Measurements from ENCODE around the gene C6orf136. TPM values are rescaled to one million over a fixed set of nuclear protein-coding genes. Genes with fewer than 3 reads are reported as not detected.

The C6orf136 gene
- total and polyA plus RNA-seq, 9 of the 15 experiments (the other 6 are each of a cell fraction or from before 2014, with no cell fraction given), result 14.1 to 63.1 (median 18.4) TPM

DNA sequence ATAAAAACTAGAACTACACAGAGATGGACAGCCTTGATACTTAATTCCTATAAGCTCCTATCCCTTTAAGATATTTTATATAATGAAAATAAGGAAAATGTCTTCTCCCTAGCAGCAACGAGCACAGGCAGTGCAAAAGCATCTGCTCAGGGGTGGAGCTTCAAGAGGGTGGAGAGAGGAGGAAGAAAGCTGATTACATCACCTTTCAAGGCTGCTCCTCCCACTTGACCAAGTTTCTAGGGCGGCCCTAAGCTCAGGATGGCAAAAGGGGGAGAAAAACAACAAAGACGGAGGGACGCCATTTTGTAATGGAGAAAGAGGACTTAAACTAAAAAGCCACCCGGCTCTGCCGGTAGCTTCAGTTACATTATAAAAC lies 32.1 kb upstream of the C6orf136 start (continued):
- TF ChIP-seq, protein P1, sequence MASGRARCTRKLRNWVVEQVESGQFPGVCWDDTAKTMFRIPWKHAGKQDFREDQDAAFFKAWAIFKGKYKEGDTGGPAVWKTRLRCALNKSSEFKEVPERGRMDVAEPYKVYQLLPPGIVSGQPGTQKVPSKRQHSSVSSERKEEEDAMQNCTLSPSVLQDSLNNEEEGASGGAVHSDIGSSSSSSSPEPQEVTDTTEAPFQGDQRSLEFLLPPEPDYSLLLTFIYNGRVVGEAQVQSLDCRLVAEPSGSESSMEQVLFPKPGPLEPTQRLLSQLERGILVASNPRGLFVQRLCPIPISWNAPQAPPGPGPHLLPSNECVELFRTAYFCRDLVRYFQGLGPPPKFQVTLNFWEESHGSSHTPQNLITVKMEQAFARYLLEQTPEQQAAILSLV (tag; IDR thresholded peaks at IDR 0.05), result no peak
- TF ChIP-seq BACH1 (tag; IDR thresholded peaks at IDR 0.05) (peak; percentile 44), MCM5 (IDR thresholded peaks at IDR 0.05; ENCODE audit: low read depth) (no peak), TAF15 (IDR thresholded peaks at IDR 0.05; ENCODE audit: low read depth, low read length) (no peak), ZNF134 (CRISPR knock-in tag; conservative IDR thresholded peaks at IDR 0.05) (no peak), TAF1 (IDR thresholded peaks at IDR 0.05; ENCODE audit: control insufficient read depth, extremely low read depth, insufficient read depth, low read length, severe bottlenecking) (peak; percentile 88), MEIS2 (IDR thresholded peaks at IDR 0.05; ENCODE audit: partially characterized antibody) (no peak), NR4A1 (CRISPR knock-in tag; IDR thresholded peaks at IDR 0.05) (no peak), NR4A1 (tag; IDR thresholded peaks at IDR 0.05) (no peak), JUND (IDR thresholded peaks at IDR 0.05; ENCODE audit: borderline replicate concordance, low read depth, low read length) (peak; percentile 91), JUND (tag; IDR thresholded peaks at IDR 0.05; ENCODE audit: borderline replicate concordance, low read depth, low read length) (peak; percentile 91; the same call in 1 of the 3 replicates), RFX1 (IDR thresholded peaks at IDR 0.05) (no peak; the same call in 1 of the 2 replicates), KAT8 (IDR thresholded peaks at IDR 0.05; ENCODE audit: low read depth) (no peak), XRCC4 (IDR thresholded peaks at IDR 0.05; ENCODE audit: extremely low read depth, insufficient read depth, insufficient read length) (no peak), SOX6 (IDR thresholded peaks at IDR 0.05) (peak; percentile 19; the same call in 1 of the 2 replicates), ARHGAP35 (IDR thresholded peaks at IDR 0.05; ENCODE audit: partially characterized antibody) (no peak), NRF1 (conservative IDR thresholded peaks at IDR 0.05 in 1 of 2, IDR thresholded peaks at IDR 0.05 in 1 of 2) (peak; percentile 76 to 79), ZSCAN32 (CRISPR knock-in tag; IDR thresholded peaks at IDR 0.05) (peak; percentile 14; the same call in 1 of the 2 replicates), ELF1 (tag; IDR thresholded peaks at IDR 0.05) (no peak), ZC3H8 (IDR thresholded peaks at IDR 0.05) (no peak), DPF2 (IDR thresholded peaks at IDR 0.05) (peak; percentile 28; the same call in 1 of the 2 replicates), ARID1B (IDR thresholded peaks at IDR 0.05) (no peak), MED1 (CRISPR knock-in tag; IDR thresholded peaks at IDR 0.05; ENCODE audit: borderline replicate concordance) (no peak), CEBPB (tag; IDR thresholded peaks at IDR 0.05) (peak; percentile 93), ZNF224 (CRISPR knock-in tag; IDR thresholded peaks at IDR 0.05) (no peak), KLF1 (tag; IDR thresholded peaks at IDR 0.05) (no peak), SRF (CRISPR knock-in tag; IDR thresholded peaks at IDR 0.05) (peak in 1 of 2 experiments; percentile 55; a peak in 1 of 4 replicates), MYBL2 (IDR thresholded peaks at IDR 0.05; ENCODE audit: low read depth) (no peak), MYBL2 (CRISPR knock-in tag; IDR thresholded peaks at IDR 0.05; ENCODE audit: borderline replicate concordance) (no peak), ELF4 (CRISPR knock-in tag; IDR thresholded peaks at IDR 0.05) (peak; percentile 5; the same call in 1 of the 2 replicates), HOXB6 (CRISPR knock-in tag; IDR thresholded peaks at IDR 0.05; ENCODE audit: borderline replicate concordance) (no peak), CBX5 (IDR thresholded peaks at IDR 0.05; ENCODE audit: borderline replicate concordance, low read depth) (no peak)
- TF ChIP-seq, protein P2, sequence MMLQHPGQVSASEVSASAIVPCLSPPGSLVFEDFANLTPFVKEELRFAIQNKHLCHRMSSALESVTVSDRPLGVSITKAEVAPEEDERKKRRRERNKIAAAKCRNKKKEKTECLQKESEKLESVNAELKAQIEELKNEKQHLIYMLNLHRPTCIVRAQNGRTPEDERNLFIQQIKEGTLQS (IDR thresholded peaks at IDR 0.05), result peak; percentile 99
- TF ChIP-seq, protein P2 (CRISPR knock-in tag; conservative IDR thresholded peaks at IDR 0.05), result no peak; the same call in 1 of the 2 replicates

Measured in K562 (cell line).